SU-DHL-6 (cell line): ENCODE measurements around the gene IFIT1.

Source experiments
- H2AFZ ChIP-seq: fragments of 200-600 bp; sonication (generic); 2 replicates; pipeline ENCODE4 v1.6.1; 2014; ENCODE audit warnings: low read depth, mild to moderate bottlenecking, moderate library complexity, mixed read lengths, antibody characterized with exemption, low read length; ENCODE audit not compliant: severe bottlenecking
- H3F3A ChIP-seq: fragments of 200-600 bp; shearing (Covaris generic); 2 replicates; pipeline ENCODE4 v1.6.0; 2016; ENCODE audit warnings: antibody characterized with exemption, mild to moderate bottlenecking; ENCODE audit not compliant: insufficient read depth
- H3K27ac ChIP-seq: fragments of 200-600 bp; sonication (generic); 2 replicates; pipeline ENCODE4 v1.5.1; 2016; ENCODE audit warnings: low read depth, mild to moderate bottlenecking, low read length, moderate library complexity, mixed read lengths
- H3K27me3 ChIP-seq: fragments of 200-600 bp; sonication (generic), shearing (Covaris generic); 2 replicates; pipeline ENCODE4 v1.6.0; 2014; ENCODE audit warnings: mild to moderate bottlenecking, low read length
- H3K36me3 ChIP-seq: fragments of 200-600 bp; sonication (generic); 2 replicates; pipeline ENCODE4 v1.6.1; 2014; ENCODE audit warnings: mild to moderate bottlenecking, low read length, mixed read lengths
- H3K4me2 ChIP-seq: fragments of 300-600, 200-600 bp; shearing (Covaris generic), sonication (generic); 2 replicates; pipeline ENCODE4 v1.6.0; 2014; ENCODE audit warnings: low read length, low read depth, mild to moderate bottlenecking; ENCODE audit not compliant: poor library complexity, severe bottlenecking
- H3K4me3 ChIP-seq: fragments of 200-600 bp; sonication (generic); 2 replicates; pipeline ENCODE4 v1.5.1; 2014; ENCODE audit warnings: antibody characterized with exemption, low read length, mild to moderate bottlenecking, mixed read lengths; ENCODE audit not compliant: insufficient read depth, poor library complexity, severe bottlenecking
- H3K79me2 ChIP-seq: fragments of 200-600 bp; sonication (generic); 2 replicates; pipeline ENCODE4 v1.6.1; 2014; ENCODE audit warnings: mild to moderate bottlenecking, low read length, moderate library complexity; ENCODE audit not compliant: insufficient read depth
- H3K9ac ChIP-seq: fragments of 200-600 bp; sonication (generic); 2 replicates; pipeline ENCODE4 v1.7.0; 2014; ENCODE audit warnings: mild to moderate bottlenecking, low read length
- H3K9me2 ChIP-seq: fragments of 200-600 bp; sonication (generic); replicated peaks from 2 replicates; pipeline ENCODE4 v1.6.1; 2014; ENCODE audit warnings: low read length; ENCODE audit not compliant: insufficient read depth
- H3K9me3 ChIP-seq: fragments of 200-600 bp; sonication (generic); 2 replicates; pipeline ENCODE4 v1.6.1; 2014; ENCODE audit warnings: low read length, mixed read lengths; ENCODE audit not compliant: insufficient read depth
- H4K20me1 ChIP-seq: fragments of 200-600 bp; sonication (generic); 2 replicates; pipeline ENCODE4 v1.6.1; 2014; ENCODE audit warnings: low read depth, mild to moderate bottlenecking, antibody characterized with exemption, low read length, moderate library complexity, mixed read lengths
- EZH2phosphoT487 ChIP-seq: fragments of 200-600 bp; sonication (generic), shearing (Covaris generic); conservative IDR thresholded peaks from 2 replicates; pipeline ENCODE4 v1.6.1; 2018; ENCODE audit warnings: mild to moderate bottlenecking, antibody characterized with exemption, low read length, moderate library complexity, mixed read lengths
- TF ChIP-seq, protein P1 (sequence below): fragments of 200-600 bp; sonication (generic); IDR thresholded peaks from one replicate; pipeline ENCODE4 v1.5.1; 2017; ENCODE audit warnings: antibody characterized with exemption, mild to moderate bottlenecking, low read length, moderate library complexity; ENCODE audit not compliant: insufficient read depth, poor library complexity, severe bottlenecking

Gene IFIT1

DNA sequence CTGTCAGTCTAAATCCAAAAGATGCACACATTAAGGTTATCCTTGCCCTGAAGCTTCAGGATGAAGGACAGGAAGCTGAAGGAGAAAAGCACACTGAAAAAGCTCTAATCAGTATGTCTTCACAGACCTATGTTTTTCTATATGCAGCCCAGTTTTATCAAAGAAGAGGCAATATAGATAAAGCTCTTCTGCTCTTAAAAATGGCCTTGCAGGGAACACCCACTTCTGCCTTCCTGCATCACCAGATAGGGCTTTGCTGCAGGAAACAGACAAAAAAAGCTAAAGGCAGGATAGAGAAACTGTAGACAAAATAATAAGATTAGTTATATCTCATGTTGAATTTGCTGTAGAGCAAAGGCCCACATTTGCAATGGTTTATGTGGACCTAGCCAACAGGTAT, 29.5 kb upstream of the IFIT1 start:
- Histone ChIP-seq H3K27me3 (no peaks in the 10 kb centered on the region), H3K36me3 (no peaks in the 10 kb centered on the region), H3K27ac (no peak overlapping the region), H3K4me3 (no peak overlapping the region), H3K79me2 (no peaks in the 10 kb centered on the region), H3F3A (no peaks in the 10 kb centered on the region), H3K9me3 (no peaks in the 10 kb centered on the region), H2AFZ (no peak overlapping the region), H4K20me1 (no peaks in the 10 kb centered on the region), H3K9me2 (no peaks in the 10 kb centered on the region), H3K9ac (no peak overlapping the region), H3K4me2 (no peak overlapping the region)
- no peak for TF ChIP-seq EZH2phosphoT487

DNA sequence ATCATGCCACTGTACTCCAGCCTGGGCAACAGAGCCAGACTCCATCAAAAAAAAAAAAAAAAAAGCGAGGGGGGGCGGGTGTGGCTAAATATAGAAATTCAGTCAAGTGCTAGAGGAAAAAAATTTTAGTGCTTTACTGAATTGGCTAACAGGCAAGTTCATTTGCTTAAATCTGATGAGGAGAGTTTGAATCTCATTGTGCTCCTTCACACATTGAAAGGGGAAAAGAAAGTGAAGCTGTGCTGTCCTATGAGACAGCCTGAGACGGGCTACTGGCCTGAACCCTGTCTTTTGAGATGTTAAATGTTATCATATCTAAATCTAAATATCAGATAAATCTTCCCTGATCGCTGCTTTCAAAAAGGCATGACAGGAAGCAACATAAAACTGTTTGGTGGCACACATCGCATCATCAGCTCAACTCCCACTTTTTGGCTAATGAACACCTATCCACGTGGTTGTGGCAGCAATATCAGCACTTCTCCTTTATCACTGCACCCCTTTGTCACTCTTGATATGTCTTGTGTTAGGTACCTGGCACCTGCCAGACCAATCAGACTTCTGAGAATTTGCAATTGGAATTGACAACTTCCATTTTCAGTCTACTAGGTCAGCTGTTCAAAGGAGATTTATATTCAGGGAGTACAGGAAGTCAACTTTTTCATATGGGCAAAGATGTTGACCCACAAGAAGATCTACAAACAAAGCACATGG, 28.5 kb upstream of the IFIT1 start:
- H3K9me2 ChIP-seq, result no peaks in the 10 kb centered on the region
- H2AFZ ChIP-seq, result no peak overlapping the region
- no peak overlapping the region for H3K4me2 ChIP-seq

DNA sequence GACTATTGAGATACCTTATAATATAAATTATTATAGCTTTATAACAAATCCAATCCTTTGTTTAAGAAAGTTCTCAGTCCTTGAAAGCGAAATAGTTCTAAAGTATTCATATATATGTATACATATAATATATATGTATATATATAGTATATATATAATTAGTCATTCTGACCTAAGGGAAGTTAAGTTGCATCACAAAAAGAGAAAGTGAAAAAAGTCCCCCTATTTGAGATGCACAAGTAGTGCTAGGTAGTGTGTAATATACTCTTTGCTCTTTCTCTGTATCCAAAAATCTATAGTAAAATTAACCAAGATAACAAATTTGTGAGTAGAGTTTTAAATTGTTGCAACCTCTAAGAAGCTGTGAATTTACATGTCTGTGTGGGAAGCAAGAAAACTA, 27.9 kb upstream of the IFIT1 start:
- H3K27ac ChIP-seq, result no peak overlapping the region
- no peak for TF ChIP-seq EZH2phosphoT487
- TF ChIP-seq, protein P1, sequence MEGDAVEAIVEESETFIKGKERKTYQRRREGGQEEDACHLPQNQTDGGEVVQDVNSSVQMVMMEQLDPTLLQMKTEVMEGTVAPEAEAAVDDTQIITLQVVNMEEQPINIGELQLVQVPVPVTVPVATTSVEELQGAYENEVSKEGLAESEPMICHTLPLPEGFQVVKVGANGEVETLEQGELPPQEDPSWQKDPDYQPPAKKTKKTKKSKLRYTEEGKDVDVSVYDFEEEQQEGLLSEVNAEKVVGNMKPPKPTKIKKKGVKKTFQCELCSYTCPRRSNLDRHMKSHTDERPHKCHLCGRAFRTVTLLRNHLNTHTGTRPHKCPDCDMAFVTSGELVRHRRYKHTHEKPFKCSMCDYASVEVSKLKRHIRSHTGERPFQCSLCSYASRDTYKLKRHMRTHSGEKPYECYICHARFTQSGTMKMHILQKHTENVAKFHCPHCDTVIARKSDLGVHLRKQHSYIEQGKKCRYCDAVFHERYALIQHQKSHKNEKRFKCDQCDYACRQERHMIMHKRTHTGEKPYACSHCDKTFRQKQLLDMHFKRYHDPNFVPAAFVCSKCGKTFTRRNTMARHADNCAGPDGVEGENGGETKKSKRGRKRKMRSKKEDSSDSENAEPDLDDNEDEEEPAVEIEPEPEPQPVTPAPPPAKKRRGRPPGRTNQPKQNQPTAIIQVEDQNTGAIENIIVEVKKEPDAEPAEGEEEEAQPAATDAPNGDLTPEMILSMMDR, result no peak
- no peak overlapping the region for H3K4me2 ChIP-seq

More for the DNA sequence above, 28.5 kb upstream of the IFIT1 start:
- Histone ChIP-seq H4K20me1 (no peaks in the 10 kb centered on the region), H3K9me3 (no peaks in the 10 kb centered on the region), H3K27ac (no peak overlapping the region), H3K36me3 (no peaks in the 10 kb centered on the region), H3K79me2 (no peaks in the 10 kb centered on the region), H3K4me3 (no peak overlapping the region), H3K27me3 (no peaks in the 10 kb centered on the region), H3K9ac (no peak overlapping the region), H3F3A (no peaks in the 10 kb centered on the region)
- TF ChIP-seq, protein P1, result no peak
- TF ChIP-seq EZH2phosphoT487, result no peak

DNA sequence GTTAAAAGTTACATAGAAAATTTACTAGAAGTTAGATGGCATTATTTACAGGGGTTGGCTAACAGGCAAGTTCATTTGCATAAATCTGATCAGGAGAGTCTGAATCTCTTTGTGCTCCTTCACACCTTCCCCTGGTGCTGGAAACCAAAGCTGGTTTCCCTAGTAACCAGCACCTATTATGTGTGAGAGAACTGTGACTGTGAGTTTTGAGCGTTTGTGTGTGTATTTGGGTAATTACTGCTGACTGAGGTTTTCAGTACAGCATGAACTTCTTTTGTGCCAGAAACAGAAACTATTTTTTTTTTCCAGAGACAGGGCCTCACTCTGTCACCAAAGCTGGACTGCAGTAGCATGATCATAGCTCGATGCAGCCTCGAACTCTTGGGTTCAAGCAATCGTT, 24.9 kb upstream of the IFIT1 start:
- H2AFZ ChIP-seq, result no peak overlapping the region
- no peak for TF ChIP-seq EZH2phosphoT487
- TF ChIP-seq, protein P1, result no peak
- H3K79me2 ChIP-seq, result no peaks in the 10 kb centered on the region
- H3K27ac ChIP-seq, result no peak overlapping the region
- H3K9ac ChIP-seq, result no peak overlapping the region
- no peaks in the 10 kb centered on the region for H3K9me3 ChIP-seq
- no peaks in the 10 kb centered on the region for H4K20me1 ChIP-seq
- H3K4me2 ChIP-seq, result no peak overlapping the region
- no peaks in the 10 kb centered on the region for H3K9me2 ChIP-seq
- H3K36me3 ChIP-seq, result no peaks in the 10 kb centered on the region
- no peaks in the 10 kb centered on the region for H3F3A ChIP-seq
- no peak overlapping the region for H3K4me3 ChIP-seq
- H3K27me3 ChIP-seq, result no peaks in the 10 kb centered on the region

More for the DNA sequence above, 27.9 kb upstream of the IFIT1 start:
- Histone ChIP-seq H3F3A (no peaks in the 10 kb centered on the region), H2AFZ (no peak overlapping the region), H4K20me1 (no peaks in the 10 kb centered on the region), H3K27me3 (no peaks in the 10 kb centered on the region), H3K36me3 (no peaks in the 10 kb centered on the region), H3K79me2 (no peaks in the 10 kb centered on the region), H3K9ac (no peak overlapping the region), H3K9me2 (no peaks in the 10 kb centered on the region), H3K4me3 (no peak overlapping the region), H3K9me3 (no peaks in the 10 kb centered on the region)
